PC-9 (cell line): ENCODE results near the gene EXOC4. TPM values are rescaled to one million over a fixed set of nuclear protein-coding genes. Genes with fewer than 3 reads are reported as not detected.

Source experiments
- BruUV-seq: library from RNA; stranded (reverse); fragments of 400-500 nt; replicated peaks from 2 replicates; lab custom pipeline; 2021; lab: Mats Ljungman, UMichigan
- CTCF ChIA-PET: fragments of 300-600 bp; sonication (Branson Sonifier 250); formaldehyde crosslinking; loops from one replicate; lab custom pipeline; 2022; ENCODE audit warnings: antibody characterized with exemption; lab: Charles Lee
- POLR2A ChIA-PET: fragments of 300-600 bp; sonication (Branson Sonifier 250); formaldehyde crosslinking; loops from one replicate; lab custom pipeline; 2022; ENCODE audit warnings: antibody characterized with exemption; ENCODE audit not compliant: unreplicated experiment; lab: Charles Lee
- DNase-seq, 2 experiments: peaks; one replicate each; pipeline versions ENCODE4 v3.0.0 to v3.0.0-alpha.2; 2015 to 2022; ENCODE audit warnings: mixed read lengths in 1 of 2
- H2AFZ ChIP-seq: fragments of 200-600 bp; sonication (generic); 2 replicates; pipeline ENCODE4 v1.8.1; 2017; ENCODE audit warnings: antibody characterized with exemption
- H3F3A ChIP-seq: fragments of 200-600 bp; sonication (generic); 2 replicates; pipeline ENCODE4 v1.8.1; 2017; ENCODE audit warnings: antibody characterized with exemption, mild to moderate bottlenecking, low read depth; ENCODE audit not compliant: insufficient read depth
- H3K27ac ChIP-seq: fragments of 200-600 bp; sonication (generic); 2 replicates; pipeline ENCODE4 v1.6.1; 2016; ENCODE audit warnings: mixed run types
- H3K27me3 ChIP-seq: fragments of 200-600 bp; sonication (generic); 2 replicates; pipeline ENCODE4 v1.6.1; 2016; ENCODE audit warnings: low read depth, mixed run types; ENCODE audit not compliant: insufficient read depth
- H3K36me3 ChIP-seq: fragments of 200-600 bp; sonication (generic); 2 replicates; pipeline ENCODE4 v1.6.1; 2016; ENCODE audit warnings: low read depth, mixed run types
- H3K4me1 ChIP-seq: fragments of 200-600 bp; sonication (generic); replicated peaks from 2 replicates; pipeline ENCODE4 v1.6.1; 2016; ENCODE audit warnings: mixed run types; ENCODE audit not compliant: insufficient read depth
- H3K4me2 ChIP-seq: fragments of 200-600 bp; sonication (generic); 2 replicates; pipeline ENCODE4 v1.6.1; 2017; ENCODE audit warnings: mixed run types
- H3K4me3 ChIP-seq: fragments of 200-600 bp; sonication (generic); 2 replicates; pipeline ENCODE4 v1.6.1; 2016; ENCODE audit warnings: mixed run types
- H3K79me2 ChIP-seq: fragments of 200-600 bp; sonication (generic); 2 replicates; pipeline ENCODE4 v1.6.1; 2017; ENCODE audit warnings: low read depth, mixed run types
- H3K9me2 ChIP-seq: fragments of 200-600 bp; sonication (generic); 2 replicates; pipeline ENCODE4 v1.8.1; 2017; ENCODE audit warnings: mild to moderate bottlenecking; ENCODE audit not compliant: insufficient read depth
- H3K9me3 ChIP-seq: fragments of 200-600 bp; sonication (generic); 2 replicates; pipeline ENCODE4 v1.8.1; 2016; ENCODE audit warnings: low read depth; ENCODE audit not compliant: insufficient read depth
- H4K20me1 ChIP-seq: fragments of 200-600 bp; sonication (generic); 2 replicates; pipeline ENCODE4 v1.8.1; 2017; ENCODE audit not compliant: insufficient read depth
- CTCF ChIP-seq: fragments of 200-600 bp; sonication (generic); conservative IDR thresholded peaks from 2 replicates; pipeline ENCODE4 v1.6.1; 2017; ENCODE audit warnings: mixed run types, antibody characterized with exemption, mild to moderate bottlenecking, moderate library complexity
- EZH2 ChIP-seq: fragments of 200-600 bp; sonication (generic); IDR thresholded peaks from 2 replicates; pipeline ENCODE4 v1.8.0; 2017; ENCODE audit warnings: antibody characterized with exemption, low read depth
- intact Hi-C: fragments of 100-400 bp; cut with micrococcal nuclease; formaldehyde crosslinking; loops from one replicate; pipeline ENCODE4 v1.10.0; 2022; ENCODE audit not compliant: unreplicated experiment
- total RNA-seq: library from RNA; stranded (reverse); gene quantifications from 2 replicates; pipeline ENCODE4 v1.2.3, GENCODE V29; 2021

The EXOC4 gene
- total RNA-seq, 1 experiment from 2014 or later: 101 TPM

- no TSS peak for BruUV-seq
- ChIA-PET CTCF (no interaction called here), POLR2A (no interaction called here)
- Histone ChIP-seq H3F3A (no peaks in the 10 kb centered on the region), H3K27me3 (no peaks in the 10 kb centered on the region), H3K36me3 (no peaks in the 10 kb centered on the region), H3K4me1 (no peaks in the 10 kb centered on the region), H3K79me2 (no peaks in the 10 kb centered on the region), H3K4me2 (no peak overlapping the region), H4K20me1 (no peaks in the 10 kb centered on the region), H3K4me3 (no peak overlapping the region), H3K9me2 (no peaks in the 10 kb centered on the region), H2AFZ (no peak overlapping the region), H3K9me3 (no peaks in the 10 kb centered on the region), H3K27ac (no peak overlapping the region)
- intact Hi-C loops: no loop called here
- no peak for DNase-seq
- TF ChIP-seq EZH2: no peak
- TF ChIP-seq CTCF: no peak
These were observed 430.2 kb downstream of the EXOC4 start for GRCh38 chr7:133683182-133683454.

- POLR2A ChIA-PET: no interaction called here
- no peaks in the 10 kb centered on the region for H4K20me1 ChIP-seq
- no peak overlapping the region for H3K4me3 ChIP-seq
- H3K4me1 ChIP-seq: peaks cover 9% of the 10 kb centered on the region
- H3K9me3 ChIP-seq: no peaks in the 10 kb centered on the region
- no peaks in the 10 kb centered on the region for H3K27me3 ChIP-seq
- H3K9me2 ChIP-seq: no peaks in the 10 kb centered on the region
- no TSS peak for BruUV-seq
- no peaks in the 10 kb centered on the region for H3K79me2 ChIP-seq
- H3K4me2 ChIP-seq: no peak overlapping the region
- peak overlapping the region; percentile 51 for H3K27ac ChIP-seq
- H3K36me3 ChIP-seq: no peaks in the 10 kb centered on the region
- DNase-seq: peak in 1 of 2 experiments; percentile 36
- no peak for TF ChIP-seq CTCF
- TF ChIP-seq EZH2: no peak
- H2AFZ ChIP-seq: no peak overlapping the region
- H3F3A ChIP-seq: no peaks in the 10 kb centered on the region
- intact Hi-C loops: no loop called here
- CTCF ChIA-PET: no interaction called here
These were observed 435.8 kb downstream of the EXOC4 start for GRCh38 chr7:133688483-133689239.

- H3F3A ChIP-seq: no peaks in the 10 kb centered on the region
- H3K79me2 ChIP-seq: no peaks in the 10 kb centered on the region
- H3K9me2 ChIP-seq: no peaks in the 10 kb centered on the region
- ChIA-PET CTCF (no interaction called here), POLR2A (interaction anchor here (0.5 to 0.6 kb wide), 2 partner anchors 13 to 699 kb away, joined by 3 read pairs; no protein-coding TSS in a partner anchor)
- H3K9me3 ChIP-seq: no peaks in the 10 kb centered on the region
- H4K20me1 ChIP-seq: no peaks in the 10 kb centered on the region
- no peak overlapping the region for H3K4me2 ChIP-seq
- H2AFZ ChIP-seq: no peak overlapping the region
- no peak overlapping the region for H3K4me3 ChIP-seq
- peaks cover 9% of the 10 kb centered on the region for H3K4me1 ChIP-seq
- H3K27ac ChIP-seq: no peak overlapping the region
- H3K36me3 ChIP-seq: no peaks in the 10 kb centered on the region
- intact Hi-C loops: no loop called here
- TF ChIP-seq CTCF (no peak), EZH2 (no peak)
- no TSS peak for BruUV-seq
- H3K27me3 ChIP-seq: no peaks in the 10 kb centered on the region
- no peak for DNase-seq
These were observed 437.9 kb downstream of the EXOC4 start for GRCh38 chr7:133690740-133691139.
